GM23338 (cell line): ENCODE data around the gene ZNF318. TPM values are rescaled to one million over a fixed set of nuclear protein-coding genes. Genes with fewer than 3 reads are reported as not detected.

Experiments
- ATAC-seq: fragments of 200-7000 bp; cut with Tn5 transposase; 3 replicates; pipeline ENCODE4 v1.9.1; 2020
- DNase-seq: peaks from one replicate; pipeline ENCODE4 v3.0.0-alpha.2; 2015; ENCODE audit warnings: low spot score
- H2AFZ ChIP-seq: fragments of 200-600 bp; sonication (generic); 2 replicates; pipeline ENCODE4 v1.8.0; 2016; ENCODE audit warnings: antibody characterized with exemption, mild to moderate bottlenecking, moderate library complexity
- H3F3A ChIP-seq: fragments of 200-600 bp; sonication (generic); replicated peaks from 2 replicates; pipeline ENCODE4 v1.8.0; 2017; ENCODE audit warnings: antibody characterized with exemption, mixed run types, low read depth
- H3K27ac ChIP-seq: fragments of 200-600 bp; sonication (generic); 2 replicates; pipeline ENCODE4 v1.6.1; 2016; ENCODE audit warnings: low read depth
- H3K27me3 ChIP-seq: fragments of 200-600 bp; sonication (generic); 2 replicates; pipeline ENCODE4 v1.8.0; 2016; ENCODE audit warnings: mild to moderate bottlenecking, mixed run types, moderate library complexity; ENCODE audit not compliant: insufficient read depth
- H3K36me3 ChIP-seq: fragments of 200-600 bp; sonication (generic); 2 replicates; pipeline ENCODE4 v1.8.0; 2016; ENCODE audit warnings: mild to moderate bottlenecking; ENCODE audit not compliant: insufficient read depth
- H3K4me1 ChIP-seq: fragments of 200-600 bp; sonication (generic); 2 replicates; pipeline ENCODE4 v1.8.0; 2016; ENCODE audit warnings: mild to moderate bottlenecking, moderate library complexity; ENCODE audit not compliant: insufficient read depth
- H3K4me2 ChIP-seq: fragments of 200-600 bp; sonication (generic); 2 replicates; pipeline ENCODE4 v1.7.1; 2017; ENCODE audit warnings: mixed run types
- H3K4me3 ChIP-seq: fragments of 200-600 bp; sonication (generic); 2 replicates; pipeline ENCODE4 v1.6.1; 2016; ENCODE audit warnings: mixed run types
- H3K79me2 ChIP-seq: fragments of 200-600 bp; sonication (generic); replicated peaks from 2 replicates; pipeline ENCODE4 v1.8.0; 2017; ENCODE audit warnings: mild to moderate bottlenecking; ENCODE audit not compliant: insufficient read depth
- H3K9me2 ChIP-seq: fragments of 200-600 bp; sonication (generic); 2 replicates; pipeline ENCODE4 v1.8.0; 2017; ENCODE audit not compliant: insufficient read depth
- H4K20me1 ChIP-seq: fragments of 200-600 bp; sonication (generic); replicated peaks from 2 replicates; pipeline ENCODE4 v1.8.0; 2017; ENCODE audit warnings: mild to moderate bottlenecking; ENCODE audit not compliant: insufficient read depth
- H3K27ac Mint-ChIP-seq: 2 replicates; pipeline ENCODE4 v1.8.0; 2020; ENCODE audit warnings: inconsistent platforms, mild to moderate bottlenecking, moderate library complexity, mixed read lengths
- H3K27me3 Mint-ChIP-seq: 3 replicates; pipeline ENCODE4 v1.8.0; 2022; ENCODE audit warnings: low read depth, mild to moderate bottlenecking, moderate library complexity, mixed read lengths, inconsistent platforms; ENCODE audit not compliant: insufficient read depth, poor library complexity
- H3K36me3 Mint-ChIP-seq: 3 replicates; pipeline ENCODE4 v1.8.0; 2021; ENCODE audit warnings: low read depth, mild to moderate bottlenecking, inconsistent platforms, moderate library complexity, mixed read lengths
- H3K4me1 Mint-ChIP-seq: 3 replicates; pipeline ENCODE4 v1.8.0; 2020; ENCODE audit warnings: mild to moderate bottlenecking, inconsistent platforms, mixed read lengths
- H3K4me3 Mint-ChIP-seq: 3 replicates; pipeline ENCODE4 v1.8.0; 2021; ENCODE audit warnings: moderate library complexity, mild to moderate bottlenecking, inconsistent platforms, mixed read lengths
- H3K9me3 Mint-ChIP-seq: 3 replicates; pipeline ENCODE4 v1.8.0; 2020; ENCODE audit warnings: moderate library complexity, mild to moderate bottlenecking, inconsistent platforms, mixed read lengths
- CREB1 ChIP-seq: fragments of 250-450 bp; sonication (Bioruptor Pico); IDR thresholded peaks from 2 replicates; pipeline ENCODE4 v1.5.0; 2020; ENCODE audit warnings: low read depth, mild to moderate bottlenecking, moderate library complexity
- EZH2phosphoT487 ChIP-seq: fragments of 200-600 bp; sonication (generic); IDR thresholded peaks from one replicate; pipeline ENCODE4 v1.8.1; 2018; ENCODE audit warnings: antibody characterized with exemption; ENCODE audit not compliant: unreplicated experiment
- JUNB ChIP-seq: IDR thresholded peaks from one replicate; pipeline ENCODE4 v1.6.1; 2016; ENCODE audit warnings: antibody characterized with exemption; ENCODE audit not compliant: unreplicated experiment
- NANOG ChIP-seq: IDR thresholded peaks from 2 replicates; pipeline ENCODE4 v1.6.1; 2016; ENCODE audit warnings: antibody characterized with exemption, borderline replicate concordance
- STAT1 ChIP-seq: IDR thresholded peaks from one replicate; pipeline ENCODE4 v1.6.1; 2016; ENCODE audit warnings: antibody characterized with exemption; ENCODE audit not compliant: unreplicated experiment
- ZNF462 ChIP-seq: fragments of 250-450 bp; sonication (Bioruptor Pico); IDR thresholded peaks from 2 replicates; pipeline ENCODE4 v1.5.0; 2020; ENCODE audit warnings: mild to moderate bottlenecking, moderate library complexity
- polyA plus RNA-seq: library from polyadenylated mRNA; unstranded; fragments of >200 nt; fragmentation: Nextera tagmentation; extraction: Ambion mirVana; gene quantifications from 2 replicates; pipeline ENCODE4 v1.2.1, GENCODE V29; 2016
- total RNA-seq: library from RNA; depleted of rRNA; stranded (reverse); fragments of >200 nt; shearing (Covaris generic); gene quantifications from 2 replicates; pipeline ENCODE4 v1.2.3, GENCODE V29; 2014
- TF ChIP-seq, protein P1 (sequence below), 2 experiments: fragments of 200-600 bp in 1 of 2; sonication (generic) in 1 of 2; conservative IDR thresholded peaks; 2 replicates each; pipeline versions ENCODE4 v1.5.1 to v1.6.1; 2016 to 2017; ENCODE audit warnings: antibody characterized with exemption in 2 of 2, low read depth in 2 of 2, mild to moderate bottlenecking in 2 of 2, moderate library complexity in 1 of 2
- TF ChIP-seq, protein P2 (sequence below): IDR thresholded peaks from 2 replicates; pipeline ENCODE4 v1.6.1; 2016; ENCODE audit warnings: antibody characterized with exemption

The ZNF318 gene
- total and polyA plus RNA-seq, 2 experiments from 2014 or later, result 8.7 to 19.5 TPM

GRCh38 chr6:43378631-43379030 lies 9.2 kb upstream of the ZNF318 start:
- Histone ChIP-seq H3K36me3 (no peaks in the 10 kb centered on the region), H4K20me1 (no peaks in the 10 kb centered on the region), H3F3A (no peaks in the 10 kb centered on the region), H3K9me2 (no peaks in the 10 kb centered on the region), H2AFZ (no peak overlapping the region), H3K27me3 (no peaks in the 10 kb centered on the region), H3K79me2 (no peaks in the 10 kb centered on the region), H3K4me1 (no peaks in the 10 kb centered on the region), H3K4me2 (no peak overlapping the region), H3K27ac (no peak overlapping the region), H3K4me3 (no peak overlapping the region)
- H3K27me3 Mint-ChIP-seq, result peaks cover 5% of the 10 kb centered on the region
- no peak overlapping the region for H3K4me3 Mint-ChIP-seq
- DNase-seq (no peak), ATAC-seq (no peak)
- no peak overlapping the region for H3K27ac Mint-ChIP-seq
- TF ChIP-seq, protein P1, sequence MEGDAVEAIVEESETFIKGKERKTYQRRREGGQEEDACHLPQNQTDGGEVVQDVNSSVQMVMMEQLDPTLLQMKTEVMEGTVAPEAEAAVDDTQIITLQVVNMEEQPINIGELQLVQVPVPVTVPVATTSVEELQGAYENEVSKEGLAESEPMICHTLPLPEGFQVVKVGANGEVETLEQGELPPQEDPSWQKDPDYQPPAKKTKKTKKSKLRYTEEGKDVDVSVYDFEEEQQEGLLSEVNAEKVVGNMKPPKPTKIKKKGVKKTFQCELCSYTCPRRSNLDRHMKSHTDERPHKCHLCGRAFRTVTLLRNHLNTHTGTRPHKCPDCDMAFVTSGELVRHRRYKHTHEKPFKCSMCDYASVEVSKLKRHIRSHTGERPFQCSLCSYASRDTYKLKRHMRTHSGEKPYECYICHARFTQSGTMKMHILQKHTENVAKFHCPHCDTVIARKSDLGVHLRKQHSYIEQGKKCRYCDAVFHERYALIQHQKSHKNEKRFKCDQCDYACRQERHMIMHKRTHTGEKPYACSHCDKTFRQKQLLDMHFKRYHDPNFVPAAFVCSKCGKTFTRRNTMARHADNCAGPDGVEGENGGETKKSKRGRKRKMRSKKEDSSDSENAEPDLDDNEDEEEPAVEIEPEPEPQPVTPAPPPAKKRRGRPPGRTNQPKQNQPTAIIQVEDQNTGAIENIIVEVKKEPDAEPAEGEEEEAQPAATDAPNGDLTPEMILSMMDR (conservative IDR thresholded peaks at IDR 0.05; ENCODE audit: low read depth in 2 of 2), result no peak
- TF ChIP-seq JUNB, result no peak
- TF ChIP-seq EZH2phosphoT487, result no peak
- no peak for TF ChIP-seq STAT1
- no peak for TF ChIP-seq ZNF462 (CRISPR knock-in tag)
- no peak for TF ChIP-seq CREB1
- TF ChIP-seq, protein P2, sequence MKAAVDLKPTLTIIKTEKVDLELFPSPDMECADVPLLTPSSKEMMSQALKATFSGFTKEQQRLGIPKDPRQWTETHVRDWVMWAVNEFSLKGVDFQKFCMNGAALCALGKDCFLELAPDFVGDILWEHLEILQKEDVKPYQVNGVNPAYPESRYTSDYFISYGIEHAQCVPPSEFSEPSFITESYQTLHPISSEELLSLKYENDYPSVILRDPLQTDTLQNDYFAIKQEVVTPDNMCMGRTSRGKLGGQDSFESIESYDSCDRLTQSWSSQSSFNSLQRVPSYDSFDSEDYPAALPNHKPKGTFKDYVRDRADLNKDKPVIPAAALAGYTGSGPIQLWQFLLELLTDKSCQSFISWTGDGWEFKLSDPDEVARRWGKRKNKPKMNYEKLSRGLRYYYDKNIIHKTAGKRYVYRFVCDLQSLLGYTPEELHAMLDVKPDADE, result no peak
- no peak for TF ChIP-seq NANOG
- H3K4me1 Mint-ChIP-seq, result no peaks in the 10 kb centered on the region
- no peaks in the 10 kb centered on the region for H3K36me3 Mint-ChIP-seq
- no peaks in the 10 kb centered on the region for H3K9me3 Mint-ChIP-seq
